H1 (cell line): ENCODE data around the gene AIG1. TPM values are rescaled to one million over a fixed set of nuclear protein-coding genes. Genes with fewer than 3 reads are reported as not detected.

Experiments used
- CTCF ChIA-PET: fragments of 300-600 bp; sonication (Branson Sonifier 250); formaldehyde crosslinking; loops from one replicate; lab custom pipeline; 2021; ENCODE audit not compliant: partially characterized antibody; lab: Charles Lee
- POLR2A ChIA-PET: fragments of 300-600 bp; sonication (Branson Sonifier 250); formaldehyde crosslinking; loops from one replicate; lab custom pipeline; 2021; ENCODE audit warnings: inconsistent platforms; ENCODE audit not compliant: partially characterized antibody; lab: Charles Lee
- DNase-seq, 2 experiments: peaks; one replicate each; pipeline versions ENCODE4 v3.0.0 to v3.0.0-alpha.2; 2010 to 2022; ENCODE audit warnings: low spot score in 2 of 2, low read depth in 1 of 2, mixed read lengths in 1 of 2
- FAIRE-seq: peaks from 2 replicates; lab custom pipeline; 2011; peaks lifted over from hg19 to GRCh38; lab: Jason Lieb, UNC
- H2AFZ ChIP-seq: 2 replicates; pipeline ENCODE4 v1.8.1; 2012; ENCODE audit warnings: low read length, inconsistent platforms
- H2AK5ac ChIP-seq: 2 replicates; pipeline ENCODE4 v1.6.1; 2013; ENCODE audit warnings: low read depth, low read length
- H2BK120ac ChIP-seq: replicated peaks from 2 replicates; pipeline ENCODE3; 2013; ENCODE audit warnings: low read depth, low read length, inconsistent platforms
- H2BK12ac ChIP-seq: 2 replicates; pipeline ENCODE4 v1.6.1; 2013; ENCODE audit warnings: low read depth, low read length
- H2BK15ac ChIP-seq: 2 replicates; pipeline ENCODE4 v1.6.1; 2013; ENCODE audit warnings: low read length
- H2BK20ac ChIP-seq: 2 replicates; pipeline ENCODE4 v1.6.1; 2013; ENCODE audit warnings: low read length
- H2BK5ac ChIP-seq: 2 replicates; pipeline ENCODE4 v1.6.1; 2013; ENCODE audit warnings: low read depth, low read length
- H3K14ac ChIP-seq: 2 replicates; pipeline ENCODE4 v1.6.1; 2013; ENCODE audit warnings: inconsistent platforms; ENCODE audit not compliant: insufficient read length
- H3K18ac ChIP-seq: 2 replicates; pipeline ENCODE4 v1.6.1; 2013; ENCODE audit warnings: low read length; ENCODE audit errors: extremely low read depth
- H3K23ac ChIP-seq: 2 replicates; pipeline ENCODE4 v1.6.1; 2013; ENCODE audit warnings: inconsistent platforms; ENCODE audit not compliant: insufficient read length
- H3K23me2 ChIP-seq: 2 replicates; pipeline ENCODE4 v1.6.1; 2013; ENCODE audit warnings: low read depth, low read length
- H3K27ac ChIP-seq: 2 replicates; pipeline ENCODE4 v1.6.1; 2011; ENCODE audit warnings: low read depth, low read length, inconsistent platforms
- H3K27me3 ChIP-seq, 4 experiments: replicated peaks in 1 of 4; 1 replicate in 1 of 4; 2 replicates in 3 of 4; pipeline versions ENCODE4 v1.6.1 to v1.8.1; 2011 to 2013; ENCODE audit warnings: low read length in 3 of 4, mild to moderate bottlenecking in 3 of 4, inconsistent platforms in 2 of 4, mixed read lengths in 2 of 4, moderate library complexity in 1 of 4; ENCODE audit not compliant: control insufficient read depth in 3 of 4, insufficient read depth in 3 of 4; ENCODE audit errors: extremely low read depth in 1 of 4
- H3K36me3 ChIP-seq, 4 experiments: 2 replicates each; pipeline versions ENCODE4 v1.6.1 to v1.8.1; 2011 to 2013; ENCODE audit warnings: mild to moderate bottlenecking in 4 of 4, low read length in 3 of 4, moderate library complexity in 2 of 4, control low read depth in 1 of 4, inconsistent platforms in 1 of 4; ENCODE audit not compliant: insufficient read depth in 4 of 4, control insufficient read depth in 2 of 4
- H3K4ac ChIP-seq: replicated peaks from 2 replicates; pipeline ENCODE3; 2013; ENCODE audit warnings: low read length, low read depth, mixed read lengths, inconsistent platforms; ENCODE audit not compliant: insufficient read length
- H3K4me1 ChIP-seq, 4 experiments: replicated peaks in 1 of 4; 1 replicate in 1 of 4; 2 replicates in 3 of 4; pipeline versions ENCODE4 v1.6.1 to v1.8.1; 2011 to 2013; ENCODE audit warnings: low read length in 3 of 4, inconsistent platforms in 2 of 4, mixed read lengths in 1 of 4; ENCODE audit not compliant: insufficient read depth in 4 of 4, control insufficient read depth in 3 of 4
- H3K4me2 ChIP-seq, 2 experiments: 2 replicates each; pipeline versions ENCODE4 v1.6.1 to v1.8.1; 2011 to 2013; ENCODE audit warnings: low read depth in 2 of 2, low read length in 2 of 2, control low read depth in 1 of 2, inconsistent platforms in 1 of 2, mild to moderate bottlenecking in 1 of 2; ENCODE audit not compliant: insufficient read depth in 1 of 2
- H3K4me3 ChIP-seq, 4 experiments: fragments of 200-600, 300-600 bp in 1 of 4; sonication (generic), shearing (Covaris generic), sonication (Bioruptor Twin) in 1 of 4; 2 replicates each; pipeline versions ENCODE4 v1.5.1 to v1.8.1; 2011 to 2016; ENCODE audit warnings: low read length in 4 of 4, low read depth in 3 of 4, control low read depth in 2 of 4, inconsistent platforms in 2 of 4, mild to moderate bottlenecking in 2 of 4, mixed read lengths in 1 of 4, moderate library complexity in 1 of 4; ENCODE audit not compliant: insufficient read depth in 2 of 4; ENCODE audit errors: extremely low read depth in 1 of 4
- H3K56ac ChIP-seq: replicated peaks from 2 replicates; pipeline ENCODE3; 2013; ENCODE audit warnings: low read depth, mild to moderate bottlenecking, mixed read lengths, low read length, inconsistent platforms; ENCODE audit not compliant: insufficient read length
- H3K79me1 ChIP-seq: 2 replicates; pipeline ENCODE4 v1.6.1; 2013; ENCODE audit warnings: low read depth, low read length, control low read depth
- H3K79me2 ChIP-seq, 2 experiments: 2 replicates each; pipeline versions ENCODE4 v1.6.1 to v1.8.1; 2012 to 2013; ENCODE audit warnings: low read length in 2 of 2, mild to moderate bottlenecking in 2 of 2, inconsistent platforms in 1 of 2; ENCODE audit not compliant: insufficient read depth in 2 of 2, control insufficient read depth in 1 of 2
- H3K9ac ChIP-seq, 4 experiments: replicated peaks in 1 of 4; 1 replicate in 1 of 4; 2 replicates in 3 of 4; pipeline versions ENCODE4 v1.6.1 to v1.8.1; 2011 to 2013; ENCODE audit warnings: low read depth in 3 of 4, low read length in 3 of 4, control low read depth in 2 of 4, mild to moderate bottlenecking in 2 of 4, moderate library complexity in 2 of 4, inconsistent platforms in 1 of 4; ENCODE audit errors: extremely low read depth in 1 of 4
- H3K9me3 ChIP-seq, 2 experiments: 2 replicates each; pipeline versions ENCODE4 v1.6.1 to v1.8.1; 2012 to 2013; ENCODE audit warnings: mild to moderate bottlenecking in 2 of 2, moderate library complexity in 2 of 2, control low read depth in 1 of 2, inconsistent platforms in 1 of 2, low read depth in 1 of 2, low read length in 1 of 2, mixed read lengths in 1 of 2; ENCODE audit not compliant: insufficient read depth in 2 of 2
- H4K20me1 ChIP-seq, 2 experiments: replicated peaks in 1 of 2; 2 replicates each; pipeline versions ENCODE3 to v1.8.1; 2011 to 2013; ENCODE audit warnings: inconsistent platforms in 2 of 2, low read length in 2 of 2, mild to moderate bottlenecking in 1 of 2; ENCODE audit not compliant: insufficient read depth in 2 of 2, control insufficient read depth in 1 of 2
- H4K5ac ChIP-seq: 2 replicates; pipeline ENCODE4 v1.6.1; 2013; ENCODE audit warnings: low read length, low read depth, mixed read lengths, inconsistent platforms; ENCODE audit not compliant: insufficient read length
- H4K8ac ChIP-seq: 2 replicates; pipeline ENCODE4 v1.8.0; 2013; ENCODE audit warnings: mild to moderate bottlenecking, moderate library complexity, low read length, inconsistent platforms; ENCODE audit not compliant: insufficient read depth; ENCODE audit errors: extremely low read depth
- H4K91ac ChIP-seq: replicated peaks from 2 replicates; pipeline ENCODE3; 2013; ENCODE audit warnings: low read length, mixed read lengths, inconsistent platforms; ENCODE audit not compliant: insufficient read length
- MAFK ChIP-seq: IDR thresholded peaks from 2 replicates; pipeline ENCODE4 v1.6.1; 2012; ENCODE audit warnings: low read depth, mild to moderate bottlenecking, improper control_type of control experiment, low read length
- WGBS, 2 experiments: shearing (Covaris generic) in 1 of 2; methylation state at CpG; one replicate each; pipeline versions ENCODE4 v1.1.6 to v1.1.7; 2013 to 2015; ENCODE audit warnings: low lambda C conversion rate in 2 of 2, mixed read lengths in 2 of 2, inconsistent platforms in 1 of 2, low coverage in 1 of 2, missing lambda C conversion rate in 1 of 2; ENCODE audit not compliant: insufficient replicate concordance in 2 of 2, insufficient coverage in 1 of 2, insufficient read length in 1 of 2; ENCODE audit errors: extremely low coverage in 1 of 2, missing lambda C conversion rate in 1 of 2; 5-methylcytosine and 5-hydroxymethylcytosine counted together
- polyA plus RNA-seq, 7 experiments: library from polyadenylated mRNA; depleted of rRNA in 3 of 7; stranded (reverse) in 5 of 7; unstranded in 2 of 7; fragments of >200 nt in 5 of 7; fragments of 200-250 nt in 2 of 7; gene quantifications; 1 replicate in 5 of 7; 2 replicates in 1 of 7; 4 replicates in 1 of 7; pipeline versions ENCODE4 v1.2.1 to v1.2.3, GENCODE V29; 2011 to 2013; ENCODE audit warnings: missing spikeins in 2 of 7, mixed read lengths in 2 of 7
- total RNA-seq: library from RNA; stranded (reverse); fragmentation: NEBNext Ultra II Directional; extraction: Animal tissue kit (Norgen Biotek cat#: 25700); gene quantifications from 2 replicates; pipeline ENCODE4 v1.2.1, GENCODE V29; 2021

Gene AIG1
- total and polyA plus RNA-seq, 2 of the 8 experiments (the other 6 are each of a cell fraction or from before 2014, with no cell fraction given): 56.6 to 58.4 TPM

DNA sequence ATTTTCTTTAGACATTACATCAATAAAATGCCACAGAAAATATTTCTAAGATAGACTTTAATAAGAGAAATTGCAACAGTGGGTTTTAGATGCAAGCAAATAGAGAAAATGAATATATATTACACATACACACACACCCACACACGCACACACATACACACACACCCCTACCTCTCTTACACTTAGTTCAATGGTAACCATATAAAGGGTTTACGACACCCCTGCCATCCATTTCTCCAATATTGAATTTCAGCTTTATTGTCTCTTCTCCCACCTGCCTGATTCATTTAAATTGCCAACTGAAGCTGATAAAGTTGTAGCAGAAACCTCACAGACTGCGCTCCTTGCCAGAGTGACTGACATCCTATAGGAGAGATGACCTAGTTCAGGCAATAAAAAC lies 235.2 kb downstream of the AIG1 start:
- no peak for FAIRE-seq
- POLR2A ChIA-PET: interaction anchor here (0.7 kb wide), 1 partner anchor 14 kb away, joined by 3 read pairs; no protein-coding TSS in a partner anchor
- WGBS, 2 experiments: 92% methylated on average over 3 of the region's 3 CpGs; no CpG with 5 or more reads in 1 of the 2 experiments

More for the DNA sequence above, 235.2 kb downstream of the AIG1 start:
- Histone ChIP-seq H3K56ac (no peak overlapping the region), H2BK120ac (no peak overlapping the region), H4K91ac (no peak overlapping the region), H3K4me3 (no peak overlapping the region), H3K27me3 (no peaks in the 10 kb centered on the region), H3K79me1 (no peaks in the 10 kb centered on the region), H4K20me1 (no peaks in the 10 kb centered on the region), H3K27ac (no peak overlapping the region), H3K23me2 (no peaks in the 10 kb centered on the region; the same call in 1 of the 2 replicates), H3K9ac (no peak overlapping the region), H3K36me3 (no peaks in the 10 kb centered on the region), H3K4me2 (no peak overlapping the region), H2BK12ac (no peak overlapping the region), H2AFZ (no peak overlapping the region), H3K9me3 (no peaks in the 10 kb centered on the region), H4K8ac (no peak overlapping the region), H2BK5ac (no peak overlapping the region), H3K4ac (no peak overlapping the region), H3K14ac (no peak overlapping the region), H3K4me1 (no peaks in the 10 kb centered on the region), H2AK5ac (no peak overlapping the region), H3K79me2 (no peaks in the 10 kb centered on the region), H3K18ac (no peak overlapping the region), H2BK15ac (no peak overlapping the region), H4K5ac (no peak overlapping the region), H2BK20ac (no peak overlapping the region), H3K23ac (no peak overlapping the region)
- TF ChIP-seq MAFK: no peak
- no peak for DNase-seq
- CTCF ChIA-PET: interaction anchor here (1.3 kb wide), 1 partner anchor 17 kb away, joined by 3 read pairs; no protein-coding TSS in a partner anchor
